ENCODE measurements around the gene DUSP7.

The DUSP7 gene

GRCh38 chr3:52086461-52086860 lies 30.1 kb upstream of the DUSP7 start:
- peak; percentile 6 for ATAC-seq
- no peak for DNase-seq

- DNase-seq (peak; percentile 67), ATAC-seq (peak; percentile 78)
These were observed 29.4 kb upstream of the DUSP7 start for GRCh38 chr3:52085681-52086282.

GRCh38 chr3:52084954-52085680 lies 28.7 kb upstream of the DUSP7 start:
- ATAC-seq (no peak), DNase-seq (no peak)

GRCh38 chr3:52084216-52084945 lies 28.0 kb upstream of the DUSP7 start:
- ATAC-seq (no peak), DNase-seq (no peak)

GRCh38 chr3:52083556-52084087 lies 27.3 kb upstream of the DUSP7 start:
- ATAC-seq: no peak
- DNase-seq: no peak

- DNase-seq (no peak), ATAC-seq (no peak)
These were observed 26.6 kb upstream of the DUSP7 start for GRCh38 chr3:52082951-52083350.

- no peak for ATAC-seq
- DNase-seq: no peak
These were observed 24.7 kb upstream of the DUSP7 start for GRCh38 chr3:52080830-52081719.

- no peak for DNase-seq
- ATAC-seq: no peak
These were observed 23.6 kb upstream of the DUSP7 start for GRCh38 chr3:52079958-52080357.

- no peak for ATAC-seq
- no peak for DNase-seq
These were observed 22.6 kb upstream of the DUSP7 start for GRCh38 chr3:52078781-52079560.

GRCh38 chr3:52077925-52078324 lies 21.6 kb upstream of the DUSP7 start:
- no peak for DNase-seq
- no peak for ATAC-seq

GRCh38 chr3:52076896-52077780 lies 20.8 kb upstream of the DUSP7 start:
- no peak for DNase-seq

GRCh38 chr3:52073490-52073889 lies 17.1 kb upstream of the DUSP7 start:
- ATAC-seq (no peak), DNase-seq (no peak)

More at GRCh38 chr3:52076896-52077780, 20.8 kb upstream of the DUSP7 start:
- ATAC-seq: no peak

- ATAC-seq: no peak
- no peak for DNase-seq
These were observed 16.1 kb upstream of the DUSP7 start for GRCh38 chr3:52072471-52072870.

- no peak for ATAC-seq
These were observed 15.6 kb upstream of the DUSP7 start for GRCh38 chr3:52072020-52072419.

GRCh38 chr3:52070724-52071621 lies 14.6 kb upstream of the DUSP7 start:
- DNase-seq (no peak), ATAC-seq (peak; percentile 42)

More at GRCh38 chr3:52072020-52072419, 15.6 kb upstream of the DUSP7 start:
- DNase-seq: no peak

- no peak for DNase-seq
- no peak for ATAC-seq
These were observed 13.5 kb upstream of the DUSP7 start for GRCh38 chr3:52069855-52070254.

- ATAC-seq (no peak), DNase-seq (no peak)
These were observed 12.8 kb upstream of the DUSP7 start for GRCh38 chr3:52069135-52069534.

- DNase-seq (no peak), ATAC-seq (no peak)
These were observed 12.4 kb upstream of the DUSP7 start for GRCh38 chr3:52068730-52069129.

GRCh38 chr3:52068055-52068571 lies 11.7 kb upstream of the DUSP7 start:
- ATAC-seq (no peak), DNase-seq (no peak)
